Heart left ventricle (tissue), 16 donors: ENCODE data around the gene PLCB1. TPM values are rescaled to one million over a fixed set of nuclear protein-coding genes. Genes with fewer than 3 reads are reported as not detected.

ENCODE experiments used
- ATAC-seq, 4 donors: fragments of 200-7000 bp; cut with Tn5 transposase; one replicate each; pipeline ENCODE4 v1.9.1; 2020 to 2022; ENCODE audit warnings: moderate library complexity in 4 of 4, mild to moderate bottlenecking in 3 of 4, moderate number of reproducible peaks in 1 of 4
- DNase-seq, 5 donors: peaks; one replicate each; pipeline ENCODE4 v3.0.0-alpha.2; 2020
- H3K27ac ChIP-seq, 12 donors: fragments of 200-600 bp; sonication (generic) in 4 of 12; one replicate each; pipeline versions ENCODE4 v1.5.0 to v1.8.0; 2016 to 2022; ENCODE audit warnings: mild to moderate bottlenecking in 2 of 12
- H3K27me3 ChIP-seq, 9 donors: fragments of 200-600 bp; sonication (generic) in 2 of 9; one replicate each; pipeline versions ENCODE4 v1.5.1 to v1.8.0; 2016 to 2022; ENCODE audit warnings: mild to moderate bottlenecking in 3 of 9
- H3K36me3 ChIP-seq, 9 donors: fragments of 200-600 bp; sonication (generic) in 2 of 9; one replicate each; pipeline versions ENCODE4 v1.5.0 to v1.8.0; 2018 to 2022; ENCODE audit warnings: mild to moderate bottlenecking in 2 of 9
- H3K4me1 ChIP-seq, 12 donors: fragments of 200-600 bp; sonication (generic) in 4 of 12; one replicate each; pipeline versions ENCODE4 v1.5.0 to v1.8.0; 2016 to 2022; ENCODE audit warnings: mild to moderate bottlenecking in 3 of 12
- H3K4me3 ChIP-seq, 12 donors: fragments of 200-600 bp; sonication (generic) in 4 of 12; one replicate each; pipeline versions ENCODE4 v1.5.0 to v1.8.0; 2017 to 2022; ENCODE audit warnings: mild to moderate bottlenecking in 9 of 12, moderate library complexity in 4 of 12
- H3K9me3 ChIP-seq, 12 donors: fragments of 200-600 bp; sonication (generic) in 4 of 12; one replicate each; pipeline versions ENCODE4 v1.5.0 to v1.8.0; 2016 to 2022; ENCODE audit warnings: mild to moderate bottlenecking in 1 of 12
- POLR2A ChIP-seq, 2 donors: fragments of 450-650 bp; IDR thresholded peaks; one replicate each; pipeline ENCODE4 v1.6.1; 2017; ENCODE audit warnings: antibody characterized with exemption in 2 of 2, mild to moderate bottlenecking in 2 of 2, moderate library complexity in 2 of 2
- WGBS, 4 donors: extraction: QIAGEN DNeasy Blood & Tissue Kit in 2 of 4; methylation state at CpG; one replicate each; pipeline versions ENCODE4 v1.1.5 to v1.1.7; 2013 to 2018; 5-methylcytosine and 5-hydroxymethylcytosine counted together
- intact Hi-C, 10 donors: fragments of 100-400 bp; cut with DNase I; formaldehyde crosslinking; loops; one replicate each; pipeline versions ENCODE4 v1.11.1 to v1.14.2; 2022
- polyA plus RNA-seq, 2 donors: library from polyadenylated mRNA; stranded (reverse); fragments of 200-250 nt; gene quantifications; one replicate each; pipeline ENCODE4 v1.2.3, GENCODE V29; 2013
- total RNA-seq, 9 donors: library from RNA; depleted of rRNA in 2 of 9; stranded (reverse); fragments of >200 nt in 2 of 9; fragmentation: NEBNext Ultra II Directional in 3 of 9; extraction: Animal tissue kit (Norgen Biotek cat#: 25700) in 3 of 9; gene quantifications; one replicate each; pipeline versions ENCODE4 v1.1.0 to v1.2.4, GENCODE V29; 2016 to 2023
- TF ChIP-seq, protein P1 (sequence below), 12 donors: fragments of 200-600 bp; sonication (generic) in 4 of 12; IDR thresholded peaks; one replicate each; pipeline versions ENCODE4 v1.5.0 to v1.8.0; 2018 to 2022; ENCODE audit warnings: antibody characterized with exemption in 12 of 12, mild to moderate bottlenecking in 5 of 12
- donor health status: ischemic (EF 13 %, LVEDD 7.1; RV severe dilation, severe dysfunction).
- donor health status: healthy with polysubstance abuse.
- donor health status: DM: no; HTN: yes; CAD: no.
- donor health status: DM: no; HTN: no; CAD: no.
- donor health status: ischemic (EF 25% LVEDD 6.9; RV normal size, moderate dysfunction).
- donor health status: ischemic (EF 25% LVEDD 5.7; RV mildly dilated, moderate dysfunction).
- donor health status: healthy.
- donor health status: DM: yes; HTN: yes; CAD: no.
- donor health status: ischemic (EF 35%, LVEDD 5.7; RV mildly dilated, moderate dysfunction).
- donor health status: nonischemic (EF 11% LVEDD 7.7; RV severe dilation, severe dysfunction).
- donor health status: DM: yes; HTN: yes; CAD: no.
- donor health status: PGD.
- donor health status: ischemic (EF 29% LVEDD 5.4; RV normal size, mild dysfunction).
- donor health status: nonischemic (EF 23%, LVEDD 6.1; RV moderate dilation, normal function).

The PLCB1 gene
- total and polyA plus RNA-seq, 11 donors = 2.5 to 12.1 (median 7.4) TPM

DNA sequence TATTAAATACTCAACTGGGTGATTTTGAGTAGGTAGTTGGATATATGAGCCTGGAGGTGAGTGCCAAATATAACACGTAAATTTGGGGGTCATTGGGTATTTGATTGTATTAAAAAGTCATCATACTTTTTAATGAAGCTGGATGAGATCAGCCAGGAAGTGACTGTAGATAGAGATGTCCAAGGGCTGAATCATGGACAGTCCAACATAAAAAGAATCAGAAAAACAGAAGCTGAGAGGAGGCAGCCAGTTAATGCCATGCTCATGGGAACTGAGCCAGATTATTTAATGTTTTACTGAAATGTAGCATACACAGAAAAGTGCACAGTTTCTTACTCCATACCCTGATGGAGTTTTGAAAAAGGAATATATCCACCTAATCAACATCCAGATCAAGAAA, 501.3 kb downstream of the PLCB1 start:
- no peak overlapping the region for H3K27ac ChIP-seq
- no peak overlapping the region for H3K4me3 ChIP-seq
- H3K27me3 ChIP-seq = no peaks in the 10 kb centered on the region
- H3K9me3 ChIP-seq = no peaks in the 10 kb centered on the region
- peaks cover 0 to 8% (median 0%) of the 10 kb centered on the region in 12 donors for H3K4me1 ChIP-seq
- intact Hi-C loops = loop anchor here in 1 of 10 donors (10.0 kb wide), 1 partner anchor 59 kb away; no protein-coding TSS in a partner anchor
- DNase-seq (no peak), ATAC-seq (no peak)
- TF ChIP-seq, protein P1, sequence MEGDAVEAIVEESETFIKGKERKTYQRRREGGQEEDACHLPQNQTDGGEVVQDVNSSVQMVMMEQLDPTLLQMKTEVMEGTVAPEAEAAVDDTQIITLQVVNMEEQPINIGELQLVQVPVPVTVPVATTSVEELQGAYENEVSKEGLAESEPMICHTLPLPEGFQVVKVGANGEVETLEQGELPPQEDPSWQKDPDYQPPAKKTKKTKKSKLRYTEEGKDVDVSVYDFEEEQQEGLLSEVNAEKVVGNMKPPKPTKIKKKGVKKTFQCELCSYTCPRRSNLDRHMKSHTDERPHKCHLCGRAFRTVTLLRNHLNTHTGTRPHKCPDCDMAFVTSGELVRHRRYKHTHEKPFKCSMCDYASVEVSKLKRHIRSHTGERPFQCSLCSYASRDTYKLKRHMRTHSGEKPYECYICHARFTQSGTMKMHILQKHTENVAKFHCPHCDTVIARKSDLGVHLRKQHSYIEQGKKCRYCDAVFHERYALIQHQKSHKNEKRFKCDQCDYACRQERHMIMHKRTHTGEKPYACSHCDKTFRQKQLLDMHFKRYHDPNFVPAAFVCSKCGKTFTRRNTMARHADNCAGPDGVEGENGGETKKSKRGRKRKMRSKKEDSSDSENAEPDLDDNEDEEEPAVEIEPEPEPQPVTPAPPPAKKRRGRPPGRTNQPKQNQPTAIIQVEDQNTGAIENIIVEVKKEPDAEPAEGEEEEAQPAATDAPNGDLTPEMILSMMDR (IDR thresholded peaks at IDR 0.05) = no peak
- no peak for TF ChIP-seq POLR2A (IDR thresholded peaks at IDR 0.05)
- no peaks in the 10 kb centered on the region for H3K36me3 ChIP-seq
- 59 to 70% (median 64%) methylated on average over 1 of the region's 1 CpG for WGBS, 4 donors

DNA sequence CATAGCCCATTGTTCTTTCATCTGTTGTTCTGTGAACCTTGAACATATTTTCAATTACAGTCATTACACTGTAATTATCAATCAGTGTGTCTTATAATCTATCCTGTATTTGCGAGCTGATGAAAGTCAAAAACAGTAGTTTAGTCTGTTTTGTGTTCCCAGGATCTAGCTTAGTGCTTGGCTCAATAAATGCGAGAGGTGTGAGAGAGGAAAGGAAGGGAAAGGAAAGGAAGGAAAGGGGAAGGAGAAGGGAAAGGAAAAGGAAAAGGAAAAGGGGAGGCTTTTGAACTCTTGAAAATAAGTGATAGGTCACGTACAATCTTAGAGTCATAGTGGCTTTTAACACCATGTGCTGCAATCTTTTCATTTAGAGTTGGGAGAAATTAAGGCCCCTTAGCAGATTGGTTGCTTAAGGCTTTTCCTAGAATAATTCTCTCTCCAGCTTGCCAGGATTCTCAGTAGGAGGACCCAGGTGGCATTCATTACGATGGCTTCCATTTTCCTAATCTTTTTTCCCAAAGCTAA, 503.0 kb downstream of the PLCB1 start:
- ATAC-seq (no peak), DNase-seq (no peak)
- TF ChIP-seq, protein P1 (IDR thresholded peaks at IDR 0.05) = no peak
- TF ChIP-seq POLR2A (IDR thresholded peaks at IDR 0.05) = no peak
- H3K27me3 ChIP-seq = no peaks in the 10 kb centered on the region
- H3K27ac ChIP-seq = no peak overlapping the region
- 72 to 83% (median 77%) methylated on average over 4 of the region's 4 CpGs for WGBS, 4 donors
- H3K36me3 ChIP-seq = no peaks in the 10 kb centered on the region
- peaks cover 0 to 9% (median 0%) of the 10 kb centered on the region in 12 donors for H3K4me1 ChIP-seq
- intact Hi-C loops = loop anchor here in 1 of 10 donors (10.0 kb wide), 1 partner anchor 60 kb away; no protein-coding TSS in a partner anchor
- no peak overlapping the region for H3K4me3 ChIP-seq
- H3K9me3 ChIP-seq = no peaks in the 10 kb centered on the region

DNA sequence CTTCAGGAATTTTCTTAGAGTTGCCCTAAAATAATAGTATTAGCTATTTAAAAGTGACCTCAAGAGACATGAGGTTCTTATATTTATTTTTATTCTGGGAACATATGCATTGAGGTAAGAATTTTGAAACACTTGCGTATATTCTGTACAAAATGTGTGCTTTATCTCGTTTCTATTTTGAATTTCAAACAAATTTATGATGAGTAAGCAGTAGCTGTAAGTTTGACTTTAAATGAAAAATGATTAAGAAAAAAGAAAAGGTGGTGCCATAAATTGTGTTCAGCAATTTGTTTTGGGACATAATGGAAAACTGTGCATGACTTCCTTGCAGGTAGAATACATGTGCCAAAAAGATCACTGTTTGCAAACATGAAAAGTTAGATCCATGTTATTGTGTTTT, 503.8 kb downstream of the PLCB1 start:
- 90 to 95% (median 92%) methylated on average over 2 of the region's 2 CpGs for WGBS, 4 donors
- no peak for ATAC-seq
- intact Hi-C loops = loop anchor here in 1 of 10 donors (10.0 kb wide), 1 partner anchor 61 kb away; no protein-coding TSS in a partner anchor

DNA sequence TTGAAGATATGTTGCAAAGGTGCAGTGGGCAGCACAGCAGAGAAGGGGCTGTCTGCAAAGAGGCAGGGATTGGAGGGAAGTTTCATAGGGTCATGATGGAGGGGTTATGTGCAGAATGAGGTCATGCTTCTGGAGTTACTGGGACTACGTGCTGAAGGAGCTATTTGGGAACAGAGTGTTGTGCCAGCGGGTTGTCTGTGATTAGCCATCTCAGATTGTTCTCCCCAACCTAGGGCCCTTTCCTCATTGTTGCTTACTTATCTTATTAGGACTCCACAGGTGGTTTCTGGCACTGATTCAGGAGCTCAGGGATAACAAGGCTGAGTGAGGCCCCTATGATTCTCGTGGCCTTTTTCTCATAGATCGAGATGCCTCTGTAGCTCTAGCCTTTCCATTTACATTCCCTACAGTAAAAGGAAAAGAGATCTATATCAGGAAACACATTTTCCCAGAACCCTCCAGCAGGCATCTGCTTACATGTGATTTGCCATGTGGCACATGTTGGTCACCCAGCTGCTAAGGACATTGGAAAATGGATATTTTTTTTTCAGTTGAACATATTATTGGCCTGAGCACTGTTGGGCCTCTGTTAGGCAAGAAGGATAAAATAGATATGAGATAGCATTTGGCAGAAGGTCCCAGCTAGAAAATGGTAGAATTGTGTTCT, 507.2 kb downstream of the PLCB1 start:
- DNase-seq = no peak
- H3K9me3 ChIP-seq = no peaks in the 10 kb centered on the region
- ATAC-seq = no peak
- 76 to 86% (median 81%) methylated on average over 4 of the region's 4 CpGs for WGBS, 4 donors
- intact Hi-C loops = loop anchor here in 1 of 10 donors (10.0 kb wide), 1 partner anchor 64 kb away; no protein-coding TSS in a partner anchor
- peaks cover 0 to 7% (median 0%) of the 10 kb centered on the region in 12 donors for H3K4me1 ChIP-seq
- no peak overlapping the region for H3K27ac ChIP-seq
- TF ChIP-seq, protein P1 (IDR thresholded peaks at IDR 0.05) = no peak
- no peak for TF ChIP-seq POLR2A (IDR thresholded peaks at IDR 0.05)
- H3K27me3 ChIP-seq = no peaks in the 10 kb centered on the region
- H3K4me3 ChIP-seq = no peak overlapping the region
- H3K36me3 ChIP-seq = no peaks in the 10 kb centered on the region

More for the DNA sequence above, 503.8 kb downstream of the PLCB1 start:
- TF ChIP-seq, protein P1 (IDR thresholded peaks at IDR 0.05) = no peak
- TF ChIP-seq POLR2A (IDR thresholded peaks at IDR 0.05) = no peak
- no peak overlapping the region for H3K4me3 ChIP-seq
- H3K27ac ChIP-seq = no peak overlapping the region
- no peaks in the 10 kb centered on the region for H3K27me3 ChIP-seq
- H3K36me3 ChIP-seq = no peaks in the 10 kb centered on the region
- H3K4me1 ChIP-seq = peaks cover 0 to 15% (median 0%) of the 10 kb centered on the region in 12 donors
- DNase-seq = no peak
- no peaks in the 10 kb centered on the region for H3K9me3 ChIP-seq
